ENCODE measurements around the gene VSIG2.

DNA sequence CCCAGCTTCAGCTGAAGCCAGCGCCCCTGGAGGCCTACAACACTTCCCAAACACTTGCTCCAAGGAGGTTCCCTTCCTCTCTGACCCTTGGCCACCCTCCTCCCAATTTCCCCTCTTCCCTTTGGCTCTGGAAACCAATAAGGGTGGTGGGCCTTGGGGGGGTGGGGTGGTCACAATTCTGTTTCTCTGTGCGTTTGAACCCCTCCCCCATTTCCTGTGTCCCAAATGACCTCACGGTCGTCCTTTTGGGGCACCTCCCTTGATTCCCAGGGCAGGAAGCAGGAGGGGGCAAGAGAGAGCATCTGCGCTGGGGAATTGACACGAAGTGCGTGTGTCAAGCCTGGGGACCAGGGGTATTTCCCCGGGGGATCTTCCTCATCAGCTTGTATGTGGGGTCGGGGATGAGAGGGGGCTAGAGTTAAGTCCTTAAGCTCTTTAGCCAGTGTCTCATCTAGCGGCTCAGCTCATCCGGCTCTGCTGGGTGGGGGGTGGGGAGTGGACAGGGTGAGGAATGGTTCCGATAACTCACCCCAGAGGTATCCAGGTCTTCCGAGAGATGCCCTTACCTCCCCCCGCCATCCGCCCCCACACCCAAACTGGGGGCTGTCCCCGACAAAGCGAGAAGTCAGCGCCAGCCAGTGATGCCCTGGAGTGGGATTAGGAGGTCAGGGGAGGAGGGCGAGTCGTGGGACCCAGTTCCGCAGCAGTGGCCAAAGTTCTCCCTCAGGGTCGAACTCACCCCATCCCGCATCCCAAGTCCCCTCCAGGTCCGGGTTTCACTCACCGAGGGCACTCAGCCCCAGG, 9.4 kb upstream of the VSIG2 start:
- TF ChIP-seq, protein P1, sequence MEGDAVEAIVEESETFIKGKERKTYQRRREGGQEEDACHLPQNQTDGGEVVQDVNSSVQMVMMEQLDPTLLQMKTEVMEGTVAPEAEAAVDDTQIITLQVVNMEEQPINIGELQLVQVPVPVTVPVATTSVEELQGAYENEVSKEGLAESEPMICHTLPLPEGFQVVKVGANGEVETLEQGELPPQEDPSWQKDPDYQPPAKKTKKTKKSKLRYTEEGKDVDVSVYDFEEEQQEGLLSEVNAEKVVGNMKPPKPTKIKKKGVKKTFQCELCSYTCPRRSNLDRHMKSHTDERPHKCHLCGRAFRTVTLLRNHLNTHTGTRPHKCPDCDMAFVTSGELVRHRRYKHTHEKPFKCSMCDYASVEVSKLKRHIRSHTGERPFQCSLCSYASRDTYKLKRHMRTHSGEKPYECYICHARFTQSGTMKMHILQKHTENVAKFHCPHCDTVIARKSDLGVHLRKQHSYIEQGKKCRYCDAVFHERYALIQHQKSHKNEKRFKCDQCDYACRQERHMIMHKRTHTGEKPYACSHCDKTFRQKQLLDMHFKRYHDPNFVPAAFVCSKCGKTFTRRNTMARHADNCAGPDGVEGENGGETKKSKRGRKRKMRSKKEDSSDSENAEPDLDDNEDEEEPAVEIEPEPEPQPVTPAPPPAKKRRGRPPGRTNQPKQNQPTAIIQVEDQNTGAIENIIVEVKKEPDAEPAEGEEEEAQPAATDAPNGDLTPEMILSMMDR (IDR thresholded peaks at IDR 0.05), result no peak
- no peak for TF ChIP-seq POLR2A (IDR thresholded peaks at IDR 0.05)

Data from upper lobe of left lung (tissue), 4 donors.